ENCODE data around the gene SUGCT. TPM values are rescaled to one million over a fixed set of nuclear protein-coding genes. Genes with fewer than 3 reads are reported as not detected.
"Not testable (repeated sequence)": the region's sequence is repeated elsewhere in the genome, so short reads cannot be mapped to it uniquely, and the experiment has no call there.

Gene SUGCT
- polyA plus RNA-seq, 1 donor from 2014 or later = 1.3 TPM

- Mint-ChIP-seq H3K36me3 (no peaks in the 10 kb centered on the region), H3K27ac (no peak overlapping the region), H3K4me1 (no peaks in the 10 kb centered on the region), H3K9me3 (no peaks in the 10 kb centered on the region), H3K4me3 (no peak overlapping the region), H3K27me3 (peaks cover 1% of the 10 kb centered on the region)
These were observed 69.8 kb downstream of the SUGCT start for GRCh38 chr7:40204581-40204980.

DNA sequence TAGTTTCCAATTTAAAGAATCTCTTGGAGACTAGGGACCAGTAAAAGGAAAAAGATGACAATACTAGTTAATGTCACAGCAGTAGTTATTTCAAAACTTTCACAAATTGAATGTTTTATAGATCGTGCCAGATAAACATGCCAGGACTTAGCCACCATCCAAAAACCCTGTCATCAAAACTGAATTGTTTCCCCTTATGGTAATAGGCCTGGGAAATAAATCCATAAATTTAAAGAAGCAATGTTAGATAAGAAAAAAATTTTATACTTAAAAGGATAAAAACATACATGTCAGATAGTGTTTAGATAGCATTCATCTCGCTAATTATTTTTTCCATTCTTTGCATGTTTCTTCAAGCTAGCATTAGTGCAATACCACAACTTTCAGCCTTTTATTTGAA is 71.2 kb downstream of the SUGCT start:
- Mint-ChIP-seq H3K9me3 (peaks cover 0 to 3% (median 0%) of the 10 kb centered on the region in 3 donors), H3K36me3 (peaks cover 2% of the 10 kb centered on the region), H3K4me3 (no peak overlapping the region), H3K27ac (no peak overlapping the region), H3K27me3 (peaks cover under 1% of the 10 kb centered on the region), H3K4me1 (no peaks in the 10 kb centered on the region)

GRCh38 chr7:40211276-40212003 is 76.6 kb downstream of the SUGCT start:
- Mint-ChIP-seq H3K4me1 (no peaks in the 10 kb centered on the region), H3K27me3 (no peaks in the 10 kb centered on the region), H3K9me3 (peaks cover 0 to 5% (median 0%) of the 10 kb centered on the region in 3 donors), H3K27ac (no peak overlapping the region), H3K36me3 (peaks cover 4% of the 10 kb centered on the region), H3K4me3 (no peak overlapping the region)

GRCh38 chr7:40213291-40213690 is 78.5 kb downstream of the SUGCT start:
- Mint-ChIP-seq H3K4me1 (peaks cover 0 to 1% (median 0%) of the 10 kb centered on the region in 3 donors), H3K36me3 (peaks cover 4% of the 10 kb centered on the region), H3K9me3 (peaks cover 0 to 5% (median 0%) of the 10 kb centered on the region in 3 donors)

DNA sequence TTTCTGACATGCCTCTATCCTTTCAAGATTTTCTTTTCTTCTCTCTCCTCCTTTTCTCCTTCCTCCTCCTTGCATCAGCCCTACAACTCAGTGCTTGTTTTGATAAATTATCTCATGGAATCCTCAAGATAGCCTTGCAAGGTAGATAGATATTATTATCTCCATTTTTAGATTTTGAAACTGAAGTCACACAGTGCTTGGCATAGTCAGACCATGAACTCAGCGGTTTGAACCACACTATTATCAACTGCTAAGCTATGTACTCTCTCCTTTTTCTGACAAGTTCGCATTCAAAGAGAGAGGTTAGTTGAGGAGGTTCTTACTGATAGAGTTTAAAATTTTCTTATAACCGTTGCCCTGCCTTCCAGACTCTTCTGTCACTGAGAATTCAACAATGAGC is 79.1 kb downstream of the SUGCT start:
- peaks cover 0 to 5% (median 0%) of the 10 kb centered on the region in 3 donors for H3K9me3 Mint-ChIP-seq
- peaks cover 0 to 1% (median 0%) of the 10 kb centered on the region in 3 donors for H3K4me1 Mint-ChIP-seq
- no peak overlapping the region for H3K4me3 Mint-ChIP-seq
- H3K36me3 Mint-ChIP-seq = peaks cover 4% of the 10 kb centered on the region
- no peaks in the 10 kb centered on the region for H3K27me3 Mint-ChIP-seq
- H3K27ac Mint-ChIP-seq = no peak overlapping the region

More at GRCh38 chr7:40213291-40213690, 78.5 kb downstream of the SUGCT start:
- Mint-ChIP-seq H3K4me3 (no peak overlapping the region), H3K27me3 (no peaks in the 10 kb centered on the region), H3K27ac (no peak overlapping the region)

GRCh38 chr7:40218612-40219011 is 83.8 kb downstream of the SUGCT start:
- H3K36me3 Mint-ChIP-seq, H3K4me3 Mint-ChIP-seq, H3K27me3 Mint-ChIP-seq, H3K9me3 Mint-ChIP-seq, H3K4me1 Mint-ChIP-seq, H3K27ac Mint-ChIP-seq: not testable (repeated sequence)

DNA sequence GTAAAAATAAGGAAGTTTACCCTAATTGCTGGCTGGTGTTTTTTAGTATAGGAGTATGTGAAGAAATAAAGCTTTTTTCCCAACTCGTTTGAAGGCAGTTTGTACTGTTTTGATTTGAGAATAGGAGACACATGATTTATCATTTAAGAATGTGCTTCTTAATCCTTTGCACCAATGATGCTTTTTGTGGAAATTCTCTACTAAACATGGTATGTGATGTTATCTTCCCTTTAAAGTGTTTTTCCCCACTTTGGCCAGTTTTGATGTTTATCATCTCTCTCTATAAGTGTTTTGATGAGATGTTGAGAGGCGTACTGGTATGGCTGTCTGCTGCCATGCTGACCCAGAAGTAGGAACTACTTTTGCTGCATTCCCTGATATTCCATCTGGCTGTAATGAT is 85.1 kb downstream of the SUGCT start:
- Mint-ChIP-seq H3K4me3 (no peak overlapping the region), H3K9me3 (no peaks in the 10 kb centered on the region)

DNA sequence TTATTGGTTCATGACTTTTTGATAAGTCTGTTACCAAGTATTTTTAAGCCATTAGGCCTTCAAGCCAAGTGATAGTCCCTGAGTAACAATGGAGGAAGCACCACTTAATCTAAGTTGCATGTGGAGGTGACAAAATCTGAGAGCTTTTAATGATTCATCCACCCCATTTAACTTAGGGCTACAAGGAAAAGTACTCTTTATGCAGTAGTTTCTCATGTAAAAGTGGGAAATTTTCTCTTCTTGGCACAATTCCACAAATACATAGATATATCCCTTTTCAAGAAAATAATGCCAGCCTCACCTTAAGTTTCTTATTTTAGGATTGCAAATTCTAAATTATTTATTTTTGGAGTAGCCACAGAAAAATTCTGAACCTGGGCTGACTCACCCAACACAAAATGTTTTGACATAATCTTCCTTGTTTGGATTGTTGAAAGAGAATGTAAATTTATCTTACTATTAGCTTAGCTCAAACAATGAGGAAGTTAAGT is 85.7 kb downstream of the SUGCT start:
- Mint-ChIP-seq H3K9me3 (no peaks in the 10 kb centered on the region), H3K4me3 (no peak overlapping the region), H3K4me1 (peaks cover 0 to 1% (median 0%) of the 10 kb centered on the region in 3 donors), H3K36me3 (no peaks in the 10 kb centered on the region), H3K27me3 (no peaks in the 10 kb centered on the region), H3K27ac (no peak overlapping the region)

More for the DNA sequence above, 85.1 kb downstream of the SUGCT start:
- no peak overlapping the region for H3K27ac Mint-ChIP-seq
- H3K27me3 Mint-ChIP-seq = no peaks in the 10 kb centered on the region
- H3K36me3 Mint-ChIP-seq = no peaks in the 10 kb centered on the region
- peaks cover 0 to 1% (median 0%) of the 10 kb centered on the region in 3 donors for H3K4me1 Mint-ChIP-seq

- H3K4me3 Mint-ChIP-seq = no peak overlapping the region
- peaks cover 0 to 1% (median 0%) of the 10 kb centered on the region in 3 donors for H3K4me1 Mint-ChIP-seq
- H3K9me3 Mint-ChIP-seq = no peaks in the 10 kb centered on the region
- H3K36me3 Mint-ChIP-seq = no peaks in the 10 kb centered on the region
- H3K27ac Mint-ChIP-seq = no peak overlapping the region
- H3K27me3 Mint-ChIP-seq = no peaks in the 10 kb centered on the region
These were observed 87.0 kb downstream of the SUGCT start for GRCh38 chr7:40221836-40222235.

DNA sequence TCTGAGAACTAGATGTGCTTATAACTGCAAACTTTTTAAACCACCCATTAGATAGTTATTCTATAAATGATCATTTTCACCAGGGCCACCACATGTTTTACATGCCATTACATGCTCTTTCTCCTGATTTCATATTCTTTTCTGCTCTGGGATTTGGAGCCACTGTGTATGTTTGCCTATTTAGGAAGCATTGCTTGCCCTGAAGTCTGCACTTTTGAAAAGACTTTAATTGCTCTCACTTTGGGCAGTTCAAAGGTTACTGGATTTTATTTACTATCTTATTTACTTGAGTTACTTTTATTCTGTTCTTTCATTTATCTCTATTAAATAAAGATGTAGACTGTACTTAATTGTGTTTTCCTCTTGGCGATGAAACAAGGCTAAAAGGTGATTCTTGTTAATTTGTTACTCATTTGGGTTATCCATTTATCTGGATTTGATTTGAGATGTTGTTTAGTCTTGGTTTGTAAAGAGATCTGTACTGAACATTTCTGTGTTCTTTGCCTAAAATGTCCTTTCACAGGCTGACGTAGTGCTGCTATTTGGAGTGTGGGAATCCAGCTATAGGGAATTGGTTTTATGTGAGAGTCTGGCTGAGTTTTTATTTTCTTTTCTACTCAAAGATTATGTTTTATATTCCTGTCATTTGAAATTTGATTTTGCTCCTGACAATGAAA is 88.8 kb downstream of the SUGCT start:
- H3K27me3 Mint-ChIP-seq = no peaks in the 10 kb centered on the region
- H3K36me3 Mint-ChIP-seq = no peaks in the 10 kb centered on the region
- H3K4me3 Mint-ChIP-seq = no peak overlapping the region
- H3K9me3 Mint-ChIP-seq = no peaks in the 10 kb centered on the region
- H3K4me1 Mint-ChIP-seq = no peaks in the 10 kb centered on the region
- H3K27ac Mint-ChIP-seq = no peak overlapping the region

DNA sequence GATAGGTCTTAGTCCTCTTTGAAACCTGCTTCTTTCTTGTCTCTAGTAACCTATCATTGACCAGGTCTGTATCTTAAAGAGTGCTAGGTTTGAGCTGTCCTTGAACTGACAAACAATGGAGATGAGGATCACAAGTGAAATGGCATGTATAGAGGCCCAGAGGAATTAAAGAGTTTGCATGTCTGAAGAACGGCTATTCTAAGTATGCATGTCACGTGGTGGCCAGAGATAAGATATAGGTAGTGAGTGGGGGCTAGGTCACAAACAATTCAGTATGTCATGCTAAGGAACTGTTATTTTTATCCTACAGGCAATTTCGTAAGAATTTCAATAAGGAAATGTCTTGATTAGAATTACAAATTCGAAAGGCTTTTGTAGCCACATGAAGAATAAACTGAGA is 95.3 kb downstream of the SUGCT start:
- Mint-ChIP-seq H3K4me3 (no peak overlapping the region), H3K36me3 (no peaks in the 10 kb centered on the region), H3K27ac (no peak overlapping the region), H3K4me1 (no peaks in the 10 kb centered on the region), H3K9me3 (no peaks in the 10 kb centered on the region), H3K27me3 (no peaks in the 10 kb centered on the region)

DNA sequence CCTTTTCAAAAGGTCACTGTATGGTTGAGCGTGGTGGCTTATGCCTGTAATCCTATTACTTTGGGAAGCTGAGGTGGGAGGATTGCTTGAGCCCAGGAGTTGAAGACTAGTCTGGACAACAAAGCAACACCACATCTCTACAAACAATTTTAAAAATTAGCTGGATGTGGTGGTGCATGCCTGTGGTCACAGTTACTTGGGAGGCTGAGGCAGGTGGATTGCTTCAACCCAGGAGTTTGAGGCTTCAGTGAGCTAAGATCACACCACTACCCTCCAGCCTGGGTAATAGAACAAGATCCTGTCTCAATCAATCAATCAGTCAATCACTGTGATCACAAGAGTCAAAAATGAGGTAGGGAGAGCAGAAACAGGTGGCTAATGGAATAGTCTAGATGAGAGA is 97.0 kb downstream of the SUGCT start:
- Mint-ChIP-seq H3K36me3 (no peaks in the 10 kb centered on the region), H3K4me3 (no peak overlapping the region), H3K4me1 (peaks cover 0 to 3% (median 0%) of the 10 kb centered on the region in 3 donors), H3K27me3 (no peaks in the 10 kb centered on the region), H3K9me3 (no peaks in the 10 kb centered on the region), H3K27ac (no peak overlapping the region)

DNA sequence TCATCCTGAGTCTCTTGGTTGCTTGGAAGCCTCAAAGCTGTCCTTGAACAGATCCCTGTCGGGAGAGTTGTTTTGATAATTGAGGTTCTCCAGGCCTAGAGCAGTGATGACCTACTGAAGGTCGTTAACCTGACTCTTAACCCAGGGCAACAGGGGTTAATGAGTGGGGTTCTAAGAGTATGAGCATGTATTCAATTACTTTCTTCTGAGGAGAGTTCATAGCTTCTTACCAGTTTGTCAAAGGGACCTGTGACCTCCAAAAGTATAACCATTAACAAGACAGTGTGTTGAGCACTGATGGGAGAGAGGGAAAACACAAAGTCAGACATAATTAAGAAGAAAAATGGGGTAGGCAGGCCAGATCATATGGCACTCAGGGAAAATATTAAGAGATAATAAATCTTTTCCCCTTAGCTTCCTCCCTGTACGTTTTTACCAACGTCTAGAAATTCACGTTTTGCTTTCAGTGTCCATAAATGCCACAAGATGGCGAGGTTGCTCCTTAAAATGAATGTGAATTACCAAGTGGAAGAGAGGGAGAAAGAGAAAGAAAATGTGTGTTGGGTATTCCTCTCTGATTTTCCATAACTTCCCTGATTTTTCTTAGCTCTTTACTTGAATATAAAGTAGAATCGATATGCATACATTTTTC is 97.6 kb downstream of the SUGCT start:
- Mint-ChIP-seq H3K27ac (no peak overlapping the region), H3K4me3 (no peak overlapping the region), H3K36me3 (no peaks in the 10 kb centered on the region), H3K9me3 (no peaks in the 10 kb centered on the region), H3K27me3 (no peaks in the 10 kb centered on the region), H3K4me1 (peaks cover 0 to 3% (median under 1%) of the 10 kb centered on the region in 3 donors)

GRCh38 chr7:40234046-40234445 is 99.2 kb downstream of the SUGCT start:
- Mint-ChIP-seq H3K36me3 (no peaks in the 10 kb centered on the region), H3K4me1 (peaks cover 3 to 8% (median 4%) of the 10 kb centered on the region in 3 donors), H3K27me3 (no peaks in the 10 kb centered on the region), H3K4me3 (no peak overlapping the region), H3K9me3 (no peaks in the 10 kb centered on the region), H3K27ac (no peak overlapping the region)

- H3K36me3 Mint-ChIP-seq = no peaks in the 10 kb centered on the region
- H3K4me3 Mint-ChIP-seq = no peak overlapping the region
- peaks cover 3 to 8% (median 4%) of the 10 kb centered on the region in 3 donors for H3K4me1 Mint-ChIP-seq
- no peaks in the 10 kb centered on the region for H3K27me3 Mint-ChIP-seq
- no peaks in the 10 kb centered on the region for H3K9me3 Mint-ChIP-seq
- H3K27ac Mint-ChIP-seq = no peak overlapping the region
These were observed 99.9 kb downstream of the SUGCT start for GRCh38 chr7:40234666-40235065.
